HG03066 (cell line): ENCODE measurements around the gene LONRF3.
"Not testable (repeated sequence)": the region's sequence is repeated elsewhere in the genome, so short reads cannot be mapped to it uniquely, and the experiment has no call there.

ENCODE experiments used
- ATAC-seq: cut with Tn5 transposase; IDR thresholded peaks from one replicate; pipeline ENCODE4 v1.9.1; 2021; ENCODE audit warnings: low read depth; ENCODE audit not compliant: unreplicated experiment

Gene LONRF3

DNA sequence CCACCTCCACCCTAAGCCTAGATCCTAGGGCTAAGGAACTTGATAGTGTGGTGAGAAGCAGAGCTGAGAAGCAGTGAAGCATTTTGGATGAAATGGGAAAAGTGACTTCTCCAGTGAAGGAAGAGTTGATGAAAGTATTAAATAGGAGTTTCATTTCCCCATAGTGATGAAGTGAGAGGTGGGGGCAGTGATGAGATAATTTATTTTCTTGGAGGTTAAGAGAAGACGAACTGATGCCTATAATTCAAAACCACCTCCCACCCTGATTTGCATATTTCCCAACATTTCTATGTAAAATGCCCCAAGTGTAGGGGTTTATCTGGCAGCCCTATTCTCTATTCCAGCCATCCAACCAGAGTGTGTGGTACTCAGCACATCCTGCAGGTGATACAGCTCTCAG lies 6.3 kb downstream of the LONRF3 start:
- no peak for ATAC-seq

GRCh38 chrX:118983513-118983912 lies 9.1 kb downstream of the LONRF3 start:
- no peak for ATAC-seq

- ATAC-seq: no peak
Measured at GRCh38 chrX:118988911-118989310, 14.5 kb downstream of the LONRF3 start.

DNA sequence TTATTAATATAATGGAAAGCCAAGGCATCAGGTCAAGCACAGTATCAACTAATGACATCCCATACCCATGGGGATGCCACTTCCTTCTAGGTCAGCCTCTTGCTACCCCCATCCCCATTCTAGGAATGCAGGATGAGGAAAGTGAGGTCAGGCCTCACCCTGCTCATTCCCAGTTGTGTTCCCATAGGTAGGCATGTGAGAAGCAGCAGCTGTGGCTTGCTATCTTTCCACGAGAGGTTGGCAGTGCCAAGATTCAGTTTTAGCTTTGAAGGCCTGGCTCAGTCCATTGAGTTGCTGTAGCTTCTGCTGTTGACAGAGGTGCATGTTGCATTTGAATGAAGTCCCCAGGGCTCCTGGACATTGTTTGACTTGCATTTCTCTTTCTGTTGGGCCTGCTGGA lies 15.5 kb downstream of the LONRF3 start:
- ATAC-seq: no peak

DNA sequence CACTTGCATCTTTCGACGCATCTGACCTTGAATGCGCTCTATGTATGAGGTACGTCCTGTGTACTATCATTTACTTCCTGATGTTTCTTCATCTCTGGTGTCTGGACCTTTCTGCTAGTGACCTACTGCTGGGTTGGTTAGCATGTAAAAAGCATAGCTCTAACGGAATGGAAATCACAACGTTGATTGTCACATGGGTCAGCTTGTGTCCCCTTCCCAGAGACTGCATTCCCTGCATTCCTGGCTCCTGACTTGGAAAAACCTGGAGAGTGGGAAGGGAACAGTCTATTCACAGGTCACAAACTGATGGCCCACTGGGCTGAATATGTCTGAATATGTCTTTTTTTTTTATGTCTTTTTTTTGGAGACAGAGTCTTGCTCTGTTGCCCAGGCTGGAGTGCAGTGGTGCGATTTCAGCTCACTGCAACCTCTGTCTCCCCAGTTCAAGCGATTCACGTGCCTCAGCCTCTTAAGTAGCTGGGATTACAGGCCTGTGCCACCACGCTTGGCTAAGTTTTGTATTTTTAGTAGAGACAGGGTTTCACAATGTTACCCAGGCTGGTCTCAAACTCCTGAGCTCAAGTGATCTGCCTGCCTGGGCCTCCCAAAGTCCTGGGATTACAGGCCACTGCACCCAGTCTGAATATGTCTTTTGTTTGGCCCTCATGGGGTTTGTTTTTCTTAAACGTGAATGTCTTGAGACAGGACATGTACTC lies 16.3 kb downstream of the LONRF3 start:
- ATAC-seq: no peak

- not testable (repeated sequence) for ATAC-seq
Measured at GRCh38 chrX:118992441-118993121, 18.2 kb downstream of the LONRF3 start.

DNA sequence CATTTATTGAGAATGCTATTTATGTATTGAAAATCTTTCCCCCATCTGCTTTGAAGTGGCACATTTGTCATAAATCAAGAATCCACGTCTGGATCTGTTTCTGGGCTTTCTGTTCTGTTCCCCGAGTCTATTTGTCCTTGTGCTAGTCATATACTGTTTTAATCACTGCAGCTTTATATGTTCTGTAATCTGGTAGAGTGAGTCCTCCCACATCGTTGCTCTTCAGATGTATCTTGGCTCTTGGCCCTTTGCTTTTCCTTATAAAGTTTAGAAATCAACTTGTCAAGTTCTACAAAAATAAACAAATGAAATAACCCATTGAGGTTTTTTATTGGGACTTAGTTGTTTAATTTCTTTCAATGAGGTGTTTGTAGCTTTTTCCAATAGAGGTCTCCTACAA lies 29.0 kb downstream of the LONRF3 start:
- ATAC-seq: no peak

DNA sequence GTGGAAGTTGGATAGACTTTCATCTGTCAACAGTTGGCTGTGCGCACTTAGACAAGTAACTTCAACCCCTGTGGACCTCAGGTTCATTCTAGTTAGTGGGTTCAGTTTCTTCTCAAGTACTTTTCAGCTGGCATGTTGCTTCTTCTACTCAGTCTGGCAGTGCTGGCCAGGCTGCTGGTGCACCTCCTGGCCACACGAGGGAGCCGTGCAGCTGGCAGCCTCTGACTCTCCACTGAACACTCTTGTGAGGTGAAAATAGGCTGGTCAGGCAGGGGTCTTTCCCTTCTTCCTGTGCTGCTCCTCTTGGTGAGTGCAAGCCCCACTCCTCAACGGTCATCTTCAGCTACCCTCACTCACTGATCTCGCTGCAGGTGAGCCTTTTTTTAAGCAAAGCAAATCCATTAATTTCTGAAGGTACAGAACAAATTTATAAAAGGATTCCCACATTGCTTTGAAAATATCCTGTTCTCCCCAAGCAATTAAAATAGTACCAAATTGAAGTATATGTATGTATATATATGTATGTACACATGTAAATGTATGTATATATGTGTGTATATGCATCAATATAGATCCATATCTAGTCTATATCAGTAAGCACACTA lies 30.6 kb downstream of the LONRF3 start:
- ATAC-seq: peak; percentile 63

- no peak for ATAC-seq
Measured at GRCh38 chrX:119007189-119007770, 32.9 kb downstream of the LONRF3 start.

DNA sequence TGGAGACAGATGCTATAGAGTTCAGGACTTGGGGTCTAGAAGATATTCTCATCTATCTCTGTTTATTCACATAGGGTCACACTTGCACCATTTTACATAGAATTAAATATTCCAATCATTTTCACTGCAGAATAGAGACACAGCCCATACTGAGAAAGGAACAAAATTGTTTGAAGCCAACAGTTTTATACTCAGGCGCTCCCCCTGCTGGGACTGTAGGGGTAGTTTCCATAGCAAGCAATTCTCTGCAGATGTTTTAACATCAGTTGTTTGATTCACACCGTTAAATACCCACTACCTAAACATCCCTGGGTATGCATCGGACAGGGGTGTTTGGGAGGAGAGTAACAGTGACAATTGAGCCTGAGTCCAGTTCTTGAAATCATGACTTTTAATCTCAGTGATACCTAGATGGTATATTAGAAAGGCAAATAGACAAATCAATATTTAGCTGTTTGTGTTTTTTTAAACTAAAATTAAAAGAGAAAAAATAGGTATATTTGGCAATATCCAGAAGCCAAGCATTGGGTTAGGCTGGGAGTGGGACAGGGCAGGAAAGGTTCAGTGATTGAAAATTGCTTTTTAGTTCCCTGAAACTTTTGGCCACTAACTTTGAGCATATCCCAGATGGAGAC lies 33.8 kb downstream of the LONRF3 start:
- no peak for ATAC-seq

- no peak for ATAC-seq
Measured at GRCh38 chrX:119009071-119009470, 34.7 kb downstream of the LONRF3 start.

DNA sequence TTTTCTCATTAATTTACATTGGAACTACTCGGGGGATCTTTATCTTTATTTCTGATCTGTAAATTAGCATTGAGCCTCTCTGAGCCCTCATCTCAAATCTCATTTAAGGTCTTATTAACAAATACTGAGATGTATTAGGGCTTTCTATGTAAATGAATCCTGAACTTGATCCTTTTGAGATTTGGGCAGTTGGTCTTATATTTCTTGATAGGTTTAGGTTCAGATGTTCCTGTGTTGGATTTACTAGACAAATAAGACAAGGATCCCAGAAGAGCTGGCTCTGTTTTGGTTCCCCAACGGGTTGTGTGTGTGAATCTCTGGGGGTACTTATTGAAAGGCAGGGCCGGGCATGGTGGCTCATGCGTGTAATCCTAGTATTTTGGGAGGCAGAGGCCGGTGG lies 36.1 kb downstream of the LONRF3 start:
- ATAC-seq: no peak

DNA sequence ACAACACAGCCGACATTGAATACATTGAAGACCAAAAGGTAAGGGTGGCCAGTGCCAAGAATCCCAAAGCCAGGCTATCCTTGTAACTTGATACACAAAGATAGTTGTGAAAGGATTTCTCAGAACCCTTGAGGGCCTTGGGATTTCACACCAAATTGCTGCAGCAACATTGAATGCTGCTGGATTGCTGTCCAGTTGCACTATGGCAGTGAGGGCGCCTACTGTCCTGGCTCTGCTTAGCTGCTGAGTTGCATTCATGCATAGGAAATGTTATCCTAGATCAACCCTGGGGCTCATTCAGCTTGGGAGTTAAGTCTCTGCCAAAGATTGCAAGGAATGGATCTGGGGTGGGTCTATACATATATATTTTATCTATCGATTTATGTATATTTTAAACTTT lies 38.7 kb downstream of the LONRF3 start:
- no peak for ATAC-seq

GRCh38 chrX:119015407-119016237 lies 41.2 kb downstream of the LONRF3 start:
- ATAC-seq: peak; percentile 97

- ATAC-seq: no peak
Measured at GRCh38 chrX:119017077-119017476, 42.7 kb downstream of the LONRF3 start.

- ATAC-seq: no peak
Measured at GRCh38 chrX:119025900-119026299, 51.5 kb downstream of the LONRF3 start.

- not testable (repeated sequence) for ATAC-seq
Measured at GRCh38 chrX:119026344-119026743, 51.9 kb downstream of the LONRF3 start.

DNA sequence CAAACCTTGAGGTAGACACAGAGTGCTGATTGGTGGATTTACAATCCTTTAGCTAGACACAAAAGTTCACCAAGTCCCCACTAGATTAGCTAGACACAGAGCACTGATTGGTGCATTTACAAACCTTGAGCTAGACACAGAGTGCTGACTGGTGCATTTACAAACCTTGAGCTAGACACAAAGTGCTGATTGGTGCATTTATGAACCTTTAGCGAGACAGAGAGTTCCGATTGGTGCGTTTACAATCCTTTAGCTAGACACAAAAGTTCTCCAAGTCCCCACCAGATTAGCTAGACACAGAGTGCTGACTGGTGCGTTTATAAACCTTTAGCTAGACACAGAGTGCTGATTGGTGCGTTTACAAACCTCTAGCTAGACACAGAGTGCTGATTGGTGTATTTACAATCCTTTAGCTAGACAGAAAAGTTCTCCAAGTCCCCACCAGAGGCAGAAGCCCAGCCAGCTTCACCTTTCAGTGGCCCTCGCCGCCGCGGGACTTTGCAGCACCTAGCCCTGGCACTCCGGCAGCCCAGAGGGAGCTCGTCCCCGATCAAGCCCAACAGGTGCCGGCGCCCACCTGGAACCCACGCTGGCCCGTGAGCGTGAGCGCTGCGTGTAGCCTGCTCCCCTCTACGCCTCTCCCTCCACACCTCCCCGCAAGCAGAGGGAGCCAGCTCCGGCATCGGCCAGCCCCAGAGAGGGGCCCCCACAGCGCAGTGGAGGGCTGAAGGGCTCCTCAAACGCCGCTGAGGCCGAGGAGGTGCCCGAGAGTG lies 53.7 kb downstream of the LONRF3 start:
- not testable (repeated sequence) for ATAC-seq

GRCh38 chrX:119028733-119029330 lies 54.4 kb downstream of the LONRF3 start:
- ATAC-seq: no peak
